PFSK-1 (cell line): ENCODE results near the gene FKBP4.

ENCODE experiments used
- FOXP2 ChIP-seq: optimal IDR thresholded peaks from 2 replicates; pipeline ENCODE3; 2011; ENCODE audit warnings: borderline replicate concordance, control low read depth, inconsistent platforms; ENCODE audit not compliant: insufficient read depth; ENCODE audit errors: extremely low read length, extremely low read depth
- POLR2AphosphoS5 ChIP-seq: IDR thresholded peaks from 2 replicates; pipeline ENCODE4 v1.6.1; 2012; ENCODE audit warnings: low read depth, mild to moderate bottlenecking, control low read depth, low read length, moderate library complexity
- REST ChIP-seq, 2 experiments: IDR thresholded peaks; 2 replicates each; pipeline versions ENCODE4 v1.6.1 to v1.8.0; 2011 to 2012; ENCODE audit warnings: low read depth in 2 of 2, low read length in 2 of 2, control low read depth in 1 of 2, inconsistent platforms in 1 of 2, mild to moderate bottlenecking in 1 of 2, moderate library complexity in 1 of 2; ENCODE audit not compliant: insufficient read depth in 1 of 2
- SIN3A ChIP-seq: IDR thresholded peaks from 2 replicates; pipeline ENCODE4 v1.6.1; 2012; ENCODE audit warnings: mild to moderate bottlenecking, low read length, moderate library complexity, borderline replicate concordance; ENCODE audit not compliant: insufficient read depth
- TAF1 ChIP-seq: IDR thresholded peaks from 2 replicates; pipeline ENCODE4 v1.6.1; 2012; ENCODE audit warnings: low read length, control low read depth, borderline replicate concordance; ENCODE audit not compliant: insufficient read depth

Gene FKBP4

GRCh38 chr12:2756756-2757155 lies 38.0 kb upstream of the FKBP4 start:
- no peak for TF ChIP-seq REST (IDR thresholded peaks at IDR 0.05; ENCODE audit: insufficient read depth in 1 of 2, low read depth in 2 of 2, low read length in 2 of 2)
- TF ChIP-seq TAF1, result no peak
- no peak for TF ChIP-seq SIN3A
- no peak for TF ChIP-seq POLR2AphosphoS5
- no peak for TF ChIP-seq FOXP2

- TF ChIP-seq POLR2AphosphoS5 (no peak), SIN3A (no peak), TAF1 (no peak), REST (IDR thresholded peaks at IDR 0.05; ENCODE audit: insufficient read depth in 1 of 2, low read depth in 2 of 2, low read length in 2 of 2) (no peak), FOXP2 (no peak)
Observed at GRCh38 chr12:2759733-2760132, 35.0 kb upstream of the FKBP4 start.

- TF ChIP-seq POLR2AphosphoS5, result no peak
- no peak for TF ChIP-seq FOXP2
- TF ChIP-seq TAF1, result no peak
- no peak for TF ChIP-seq REST (IDR thresholded peaks at IDR 0.05; ENCODE audit: insufficient read depth in 1 of 2, low read depth in 2 of 2, low read length in 2 of 2)
- TF ChIP-seq SIN3A, result no peak
Observed at GRCh38 chr12:2764398-2764797, 30.4 kb upstream of the FKBP4 start.

- TF ChIP-seq REST (IDR thresholded peaks at IDR 0.05; ENCODE audit: insufficient read depth in 1 of 2, low read depth in 2 of 2, low read length in 2 of 2) (no peak), POLR2AphosphoS5 (no peak)
Observed at GRCh38 chr12:2765052-2765451, 29.7 kb upstream of the FKBP4 start.

DNA sequence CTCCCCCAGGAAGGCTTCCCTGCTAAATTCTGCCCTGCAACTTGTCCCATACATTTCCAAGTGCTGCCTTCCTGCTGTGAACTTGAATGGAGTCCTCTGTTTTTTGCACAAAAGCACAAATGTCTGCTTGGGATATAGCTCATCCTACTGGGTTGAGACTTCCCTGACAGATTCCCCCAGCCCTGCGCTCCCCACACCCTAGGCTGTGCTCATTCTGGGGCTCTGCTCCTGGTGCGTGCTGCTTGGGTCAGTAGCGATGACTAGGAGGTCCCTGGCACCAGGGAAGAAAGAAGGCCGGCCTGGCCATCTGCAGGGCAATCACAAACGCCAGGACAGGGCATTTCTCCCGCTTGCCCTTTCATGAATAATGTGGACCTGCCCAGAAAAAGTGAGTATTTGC lies 29.2 kb upstream of the FKBP4 start:
- no peak for TF ChIP-seq POLR2AphosphoS5
- no peak for TF ChIP-seq SIN3A
- TF ChIP-seq FOXP2, result no peak
- no peak for TF ChIP-seq TAF1
- no peak for TF ChIP-seq REST (IDR thresholded peaks at IDR 0.05; ENCODE audit: insufficient read depth in 1 of 2, low read depth in 2 of 2, low read length in 2 of 2)
